HepG2 (cell line): ENCODE results near the gene FBXO10. TPM values are rescaled to one million over a fixed set of nuclear protein-coding genes. Genes with fewer than 3 reads are reported as not detected.

Experiments used
- ATF1 ChIP-seq: IDR thresholded peaks from 2 replicates; pipeline ENCODE4 v1.6.1; 2016; ENCODE audit warnings: mild to moderate bottlenecking, control low read depth
- ATRX ChIP-seq: sonication (generic); formaldehyde crosslinking; IDR thresholded peaks from 2 replicates; pipeline ENCODE4 v1.4.0; 2020; ENCODE audit warnings: missing genetic modification reagents, borderline replicate concordance
- HMG20A ChIP-seq: IDR thresholded peaks from 2 replicates; pipeline ENCODE4 v1.6.1; 2016; ENCODE audit warnings: borderline replicate concordance
- ISX ChIP-seq: sonication (generic); formaldehyde crosslinking; conservative IDR thresholded peaks from 2 replicates; pipeline ENCODE4 v1.5.0; 2020; ENCODE audit warnings: missing genetic modification reagents
- KLF15 ChIP-seq: sonication (generic); formaldehyde crosslinking; IDR thresholded peaks from 2 replicates; pipeline ENCODE4 v1.8.1; 2023; ENCODE audit warnings: borderline replicate concordance, mild to moderate bottlenecking, inconsistent platforms, missing genetic modification reagents, mixed read lengths
- PCBP1 ChIP-seq: fragments of 200-400 bp; formaldehyde crosslinking; IDR thresholded peaks from 2 replicates; pipeline ENCODE4 v1.6.1; 2017; ENCODE audit warnings: mild to moderate bottlenecking, low read depth, low read length, borderline replicate concordance
- POLR2AphosphoS5 ChIP-seq: IDR thresholded peaks from 2 replicates; pipeline ENCODE4 v1.6.1; 2012; ENCODE audit warnings: low read depth, low read length
- SKI ChIP-seq: fragments of 450-650 bp; IDR thresholded peaks from one replicate; pipeline ENCODE4 v1.6.1; 2018; ENCODE audit warnings: mild to moderate bottlenecking; ENCODE audit not compliant: partially characterized antibody
- SUZ12 ChIP-seq: fragments of 150-350 bp; IDR thresholded peaks from 2 replicates; pipeline ENCODE4 v1.6.1; 2014; ENCODE audit warnings: low read depth, low read length
- TFDP2 ChIP-seq: sonication (generic); formaldehyde crosslinking; IDR thresholded peaks from 2 replicates; pipeline ENCODE4 v1.4.0; 2020; ENCODE audit warnings: missing genetic modification reagents
- ZC3H13 ChIP-seq: sonication (generic); formaldehyde crosslinking; IDR thresholded peaks from 2 replicates; pipeline ENCODE4 v1.8.1; 2023; ENCODE audit warnings: mild to moderate bottlenecking, missing genetic modification reagents, moderate library complexity
- ZNF710 ChIP-seq: sonication (generic); formaldehyde crosslinking; IDR thresholded peaks from 2 replicates; pipeline ENCODE4 v1.5.0; 2020; ENCODE audit warnings: mild to moderate bottlenecking, missing genetic modification reagents, borderline replicate concordance
- ZNF768 ChIP-seq: sonication (generic); formaldehyde crosslinking; IDR thresholded peaks from 2 replicates; pipeline ENCODE4 v1.4.0; 2020; ENCODE audit warnings: missing genetic modification reagents
- polyA plus RNA-seq, 8 experiments: library from polyadenylated mRNA; depleted of rRNA in 3 of 8; stranded (reverse) in 7 of 8; unstranded in 1 of 8; fragments of >200 nt; fragmentation: Illumina TruSeq in 4 of 8; extraction: Trizol in 4 of 8; gene quantifications; 2 replicates each; pipeline versions ENCODE4 v1.2.1 to v1.2.3, GENCODE V29; 2011 to 2016; ENCODE audit warnings: low read depth in 4 of 8, missing spikeins in 1 of 8, mixed read lengths in 1 of 8; ENCODE audit not compliant: insufficient read depth in 1 of 8
- total RNA-seq, 5 experiments: library from RNA; depleted of rRNA; stranded (reverse); fragments of >200 nt; fragmentation: Illumina TruSeq; extraction: Trizol; gene quantifications; 2 replicates each; pipeline ENCODE4 v1.2.3, GENCODE V29; 2016; ENCODE audit warnings: low read depth in 1 of 5
- TF ChIP-seq, protein P1 (sequence below): IDR thresholded peaks from 2 replicates; pipeline ENCODE4 v1.6.1; 2016; ENCODE audit warnings: missing genetic modification reagents, missing compliant biosample characterization
- TF ChIP-seq, protein P2 (sequence below): sonication (generic); formaldehyde crosslinking; IDR thresholded peaks from 2 replicates; pipeline ENCODE4 v1.4.0; 2020; ENCODE audit warnings: missing genetic modification reagents
- TF ChIP-seq, protein P3 (sequence below): sonication (generic); formaldehyde crosslinking; IDR thresholded peaks from 2 replicates; pipeline ENCODE4 v1.8.1; 2023; ENCODE audit warnings: mild to moderate bottlenecking, inconsistent platforms, moderate library complexity, missing genetic modification reagents, borderline replicate concordance

FBXO10 gene
- total and polyA plus RNA-seq, 2 of the 13 experiments (the other 11 are each of a cell fraction or from before 2014, with no cell fraction given) = 3.1 to 5.1 TPM

GRCh38 chr9:37466037-37466709, 110.0 kb downstream of the FBXO10 start (continued):
- TF ChIP-seq, protein P1, sequence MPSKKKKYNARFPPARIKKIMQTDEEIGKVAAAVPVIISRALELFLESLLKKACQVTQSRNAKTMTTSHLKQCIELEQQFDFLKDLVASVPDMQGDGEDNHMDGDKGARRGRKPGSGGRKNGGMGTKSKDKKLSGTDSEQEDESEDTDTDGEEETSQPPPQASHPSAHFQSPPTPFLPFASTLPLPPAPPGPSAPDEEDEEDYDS (CRISPR knock-in tag) = no peak
- TF ChIP-seq POLR2AphosphoS5 (no peak), ATF1 (CRISPR knock-in tag) (no peak), PCBP1 (no peak), SUZ12 (no peak), ZNF710 (CRISPR knock-in tag) (0 out of 2 replicates have a peak, but pooled peaks have one; percentile 49), KLF15 (CRISPR knock-in tag) (0 out of 2 replicates have a peak, but pooled peaks have one; percentile 52), ZC3H13 (CRISPR knock-in tag) (no peak), ISX (CRISPR knock-in tag) (no peak), SKI (peak; percentile 31), TFDP2 (CRISPR knock-in tag) (no peak; the same call in 1 of the 2 replicates), ATRX (CRISPR knock-in tag) (no peak), ZNF768 (CRISPR knock-in tag) (0 out of 2 replicates have a peak, but pooled peaks have one; percentile 8), HMG20A (CRISPR knock-in tag) (no peak)
- TF ChIP-seq, protein P2, sequence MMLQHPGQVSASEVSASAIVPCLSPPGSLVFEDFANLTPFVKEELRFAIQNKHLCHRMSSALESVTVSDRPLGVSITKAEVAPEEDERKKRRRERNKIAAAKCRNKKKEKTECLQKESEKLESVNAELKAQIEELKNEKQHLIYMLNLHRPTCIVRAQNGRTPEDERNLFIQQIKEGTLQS = no peak
- TF ChIP-seq, protein P3, sequence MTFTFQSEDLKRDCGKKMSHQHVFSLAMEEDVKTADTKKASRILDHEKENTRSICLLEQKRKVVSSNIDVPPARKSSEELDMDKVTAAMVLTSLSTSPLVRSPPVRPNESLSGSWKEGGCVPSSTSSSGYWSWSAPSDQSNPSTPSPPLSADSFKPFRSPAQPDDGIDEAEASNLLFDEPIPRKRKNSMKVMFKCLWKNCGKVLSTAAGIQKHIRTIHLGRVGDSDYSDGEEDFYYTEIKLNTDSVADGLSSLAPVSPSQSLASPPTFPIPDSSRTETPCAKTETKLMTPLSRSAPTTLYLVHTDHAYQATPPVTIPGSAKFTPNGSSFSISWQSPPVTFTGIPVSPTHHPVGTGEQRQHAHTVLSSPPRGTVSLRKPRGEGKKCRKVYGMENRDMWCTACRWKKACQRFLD (CRISPR knock-in tag) = no peak; the same call in 1 of the 2 replicates
